MM.1S (cell line): Measurements from ENCODE around the gene TCF25.

Experiments
- DNase-seq: peaks from one replicate; pipeline ENCODE4 v3.0.0-alpha.2; 2015
- H2AFZ ChIP-seq: fragments of 300-600 bp; sonication (generic); 2 replicates; pipeline ENCODE4 v1.6.0; 2016; ENCODE audit warnings: antibody characterized with exemption, low read length
- H3F3A ChIP-seq: fragments of 300-600 bp; sonication (generic); 2 replicates; pipeline ENCODE4 v1.6.1; 2016; ENCODE audit warnings: mild to moderate bottlenecking, antibody characterized with exemption, low read length, moderate library complexity, mixed read lengths; ENCODE audit not compliant: insufficient read depth
- H3K27ac ChIP-seq: fragments of 300-600 bp; sonication (generic); 2 replicates; pipeline ENCODE4 v1.5.1; 2016; ENCODE audit warnings: mild to moderate bottlenecking, low read length
- H3K27me3 ChIP-seq: fragments of 300-600 bp; sonication (generic); replicated peaks from 2 replicates; pipeline ENCODE4 v1.6.0; 2016; ENCODE audit warnings: low read length; ENCODE audit not compliant: insufficient read depth
- H3K36me3 ChIP-seq: fragments of 300-600 bp; sonication (generic); replicated peaks from 2 replicates; pipeline ENCODE4 v1.6.1; 2016; ENCODE audit warnings: mild to moderate bottlenecking, low read length, mixed read lengths; ENCODE audit not compliant: insufficient read depth
- H3K4me1 ChIP-seq: fragments of 300-600 bp; sonication (generic); 2 replicates; pipeline ENCODE4 v1.6.1; 2016; ENCODE audit warnings: low read length, mixed read lengths
- H3K4me2 ChIP-seq: fragments of 300-600 bp; sonication (generic); 2 replicates; pipeline ENCODE4 v1.6.0; 2016; ENCODE audit warnings: low read depth, low read length
- H3K4me3 ChIP-seq: fragments of 300-600 bp; sonication (generic); 2 replicates; pipeline ENCODE4 v1.5.1; 2016; ENCODE audit warnings: low read length, mixed read lengths
- H3K79me2 ChIP-seq: fragments of 300-600 bp; sonication (generic); 2 replicates; pipeline ENCODE4 v1.6.1; 2016; ENCODE audit warnings: mixed run types, low read length, mixed read lengths
- H3K9ac ChIP-seq: fragments of 300-600 bp; sonication (generic); 2 replicates; pipeline ENCODE4 v1.6.1; 2016; ENCODE audit warnings: low read length, mixed read lengths
- H3K9me2 ChIP-seq: fragments of 300-600 bp; sonication (generic); replicated peaks from 2 replicates; pipeline ENCODE4 v1.6.1; 2016; ENCODE audit warnings: mild to moderate bottlenecking, low read length, mixed read lengths; ENCODE audit not compliant: insufficient read depth
- H3K9me3 ChIP-seq: fragments of 300-600 bp; sonication (generic); replicated peaks from 2 replicates; pipeline ENCODE4 v1.6.1; 2016; ENCODE audit warnings: mild to moderate bottlenecking, low read length, mixed read lengths; ENCODE audit not compliant: insufficient read depth
- H4K20me1 ChIP-seq: fragments of 300-600 bp; sonication (generic); 2 replicates; pipeline ENCODE4 v1.6.1; 2016; ENCODE audit warnings: mild to moderate bottlenecking, low read length, moderate library complexity, mixed read lengths; ENCODE audit not compliant: insufficient read depth
- EZH2 ChIP-seq: fragments of 300-600 bp; sonication (generic); optimal IDR thresholded peaks from 2 replicates; pipeline ENCODE3; 2017; ENCODE audit warnings: low read depth, mild to moderate bottlenecking, antibody characterized with exemption, low read length, mixed read lengths
- EZH2phosphoT487 ChIP-seq: fragments of 300-600 bp; sonication (generic); IDR thresholded peaks from 2 replicates; pipeline ENCODE4 v1.6.1; 2018; ENCODE audit warnings: antibody characterized with exemption, low read length
- TF ChIP-seq, protein P1 (sequence below): fragments of 300-600 bp; sonication (generic); IDR thresholded peaks from 2 replicates; pipeline ENCODE4 v1.5.1; 2016; ENCODE audit warnings: antibody characterized with exemption, low read length, mixed read lengths

Gene TCF25

DNA sequence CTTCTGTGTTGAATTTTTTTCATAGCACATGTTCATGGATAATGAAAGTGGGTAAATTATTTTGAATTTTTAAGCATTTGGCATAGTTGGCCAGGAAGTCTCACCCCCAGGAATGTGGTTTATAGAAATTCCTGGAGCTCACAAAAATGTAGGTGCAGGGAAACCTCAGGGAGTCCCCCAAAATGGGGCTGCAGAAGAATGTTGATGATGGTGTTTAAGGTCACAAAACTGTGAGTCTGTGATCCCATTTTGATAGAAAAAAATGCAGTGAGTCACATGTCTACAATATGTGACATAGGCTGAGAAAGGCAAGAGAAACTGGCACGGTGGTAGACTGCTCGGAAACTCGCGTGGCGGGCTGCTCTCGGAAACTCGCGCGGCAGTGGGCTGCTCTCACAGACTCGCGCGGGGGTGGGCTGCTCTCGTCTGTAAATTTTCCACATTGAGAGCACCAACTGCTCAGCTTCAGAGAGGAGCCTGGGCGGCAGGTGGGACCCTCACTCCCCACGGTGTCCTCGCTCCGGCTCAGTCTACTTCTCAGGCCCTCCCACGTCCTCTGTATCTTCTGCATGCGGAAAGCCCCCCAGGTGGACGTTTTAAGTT, 26.6 kb downstream of the TCF25 start:
- TF ChIP-seq, protein P1, sequence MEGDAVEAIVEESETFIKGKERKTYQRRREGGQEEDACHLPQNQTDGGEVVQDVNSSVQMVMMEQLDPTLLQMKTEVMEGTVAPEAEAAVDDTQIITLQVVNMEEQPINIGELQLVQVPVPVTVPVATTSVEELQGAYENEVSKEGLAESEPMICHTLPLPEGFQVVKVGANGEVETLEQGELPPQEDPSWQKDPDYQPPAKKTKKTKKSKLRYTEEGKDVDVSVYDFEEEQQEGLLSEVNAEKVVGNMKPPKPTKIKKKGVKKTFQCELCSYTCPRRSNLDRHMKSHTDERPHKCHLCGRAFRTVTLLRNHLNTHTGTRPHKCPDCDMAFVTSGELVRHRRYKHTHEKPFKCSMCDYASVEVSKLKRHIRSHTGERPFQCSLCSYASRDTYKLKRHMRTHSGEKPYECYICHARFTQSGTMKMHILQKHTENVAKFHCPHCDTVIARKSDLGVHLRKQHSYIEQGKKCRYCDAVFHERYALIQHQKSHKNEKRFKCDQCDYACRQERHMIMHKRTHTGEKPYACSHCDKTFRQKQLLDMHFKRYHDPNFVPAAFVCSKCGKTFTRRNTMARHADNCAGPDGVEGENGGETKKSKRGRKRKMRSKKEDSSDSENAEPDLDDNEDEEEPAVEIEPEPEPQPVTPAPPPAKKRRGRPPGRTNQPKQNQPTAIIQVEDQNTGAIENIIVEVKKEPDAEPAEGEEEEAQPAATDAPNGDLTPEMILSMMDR, result no peak
- no peak for TF ChIP-seq EZH2phosphoT487
- no peak overlapping the region for H3K9ac ChIP-seq
- no peak for DNase-seq
- no peaks in the 10 kb centered on the region for H3K4me1 ChIP-seq
- H3F3A ChIP-seq, result no peaks in the 10 kb centered on the region
- no peaks in the 10 kb centered on the region for H4K20me1 ChIP-seq
- H3K4me3 ChIP-seq, result no peak overlapping the region
- no peaks in the 10 kb centered on the region for H3K36me3 ChIP-seq
- H3K79me2 ChIP-seq, result no peaks in the 10 kb centered on the region
- no peak overlapping the region for H3K27ac ChIP-seq
- H3K9me2 ChIP-seq, result no peaks in the 10 kb centered on the region
- no peaks in the 10 kb centered on the region for H3K9me3 ChIP-seq
- no peak overlapping the region for H2AFZ ChIP-seq
- H3K4me2 ChIP-seq, result no peak overlapping the region
- no peaks in the 10 kb centered on the region for H3K27me3 ChIP-seq

DNA sequence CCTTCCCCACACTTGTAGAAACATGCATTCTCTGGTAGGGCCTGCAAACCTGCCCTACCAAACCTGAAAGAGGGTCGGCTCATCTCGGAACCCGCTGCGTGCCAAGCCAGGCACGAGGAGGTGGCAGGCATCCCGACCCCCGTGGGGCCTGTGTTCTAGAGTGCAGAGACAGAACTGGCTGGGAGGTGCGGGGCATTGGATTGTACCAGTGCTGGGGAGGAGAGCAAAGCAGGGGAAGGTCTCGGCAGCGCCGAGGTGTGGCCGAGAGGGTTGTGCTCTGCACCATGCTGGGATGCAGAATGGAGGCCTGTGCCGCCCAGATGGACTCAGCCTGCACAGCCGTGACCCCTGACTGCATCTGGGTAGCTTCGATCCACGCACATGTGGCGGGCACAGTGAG, 27.5 kb downstream of the TCF25 start:
- no peaks in the 10 kb centered on the region for H3K36me3 ChIP-seq
- no peaks in the 10 kb centered on the region for H3K27me3 ChIP-seq
- H3K9me2 ChIP-seq, result no peaks in the 10 kb centered on the region
- TF ChIP-seq, protein P1, result no peak
- TF ChIP-seq EZH2 (no peak), EZH2phosphoT487 (no peak)
- no peak overlapping the region for H3K9ac ChIP-seq
- H3K79me2 ChIP-seq, result no peaks in the 10 kb centered on the region
- no peaks in the 10 kb centered on the region for H3F3A ChIP-seq
- H3K27ac ChIP-seq, result no peak overlapping the region
- H3K9me3 ChIP-seq, result no peaks in the 10 kb centered on the region
- H4K20me1 ChIP-seq, result no peaks in the 10 kb centered on the region
- H3K4me2 ChIP-seq, result no peak overlapping the region
- DNase-seq, result no peak
- H3K4me3 ChIP-seq, result no peak overlapping the region
- H3K4me1 ChIP-seq, result no peaks in the 10 kb centered on the region
- no peak overlapping the region for H2AFZ ChIP-seq

DNA sequence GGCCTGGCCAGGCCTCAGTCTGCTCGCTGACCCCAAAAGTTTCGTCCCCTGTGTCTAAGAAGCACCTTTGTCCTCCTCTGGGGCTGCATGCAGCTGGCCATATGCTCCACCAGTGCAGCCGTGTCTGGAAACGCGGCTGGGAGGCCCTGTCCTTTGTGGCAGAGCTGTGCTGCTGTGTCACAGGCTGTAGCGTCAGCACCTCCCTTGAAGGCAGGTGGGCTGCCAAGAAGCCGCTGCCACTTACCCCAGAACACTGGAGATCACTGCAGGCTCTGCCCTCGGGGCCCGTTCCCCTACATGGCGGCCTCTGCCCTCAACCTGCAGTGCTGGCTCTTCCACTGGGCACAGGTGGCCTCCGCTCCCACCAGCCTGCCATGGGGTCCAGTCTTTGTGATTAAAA, 29.6 kb downstream of the TCF25 start:
- H3K9me3 ChIP-seq, result no peaks in the 10 kb centered on the region
- no peaks in the 10 kb centered on the region for H3K79me2 ChIP-seq
- no peaks in the 10 kb centered on the region for H4K20me1 ChIP-seq
- H3K27ac ChIP-seq, result no peak overlapping the region
- no peaks in the 10 kb centered on the region for H3F3A ChIP-seq
- H3K4me3 ChIP-seq, result no peak overlapping the region
- no peak overlapping the region for H3K9ac ChIP-seq
- no peak for DNase-seq
- H3K4me1 ChIP-seq, result no peaks in the 10 kb centered on the region
- no peak overlapping the region for H2AFZ ChIP-seq
- no peaks in the 10 kb centered on the region for H3K27me3 ChIP-seq
- no peaks in the 10 kb centered on the region for H3K36me3 ChIP-seq
- H3K9me2 ChIP-seq, result no peaks in the 10 kb centered on the region
- TF ChIP-seq, protein P1, result no peak
- TF ChIP-seq EZH2phosphoT487 (no peak), EZH2 (no peak)
- H3K4me2 ChIP-seq, result no peak overlapping the region
